IMR-90 (cell line): ENCODE data around the gene RING1. TPM values are rescaled to one million over a fixed set of nuclear protein-coding genes. Genes with fewer than 3 reads are reported as not detected.
A peak's percentile ranks its signal among the peaks of the same experiment; 100 is the strongest.

ENCODE experiments used
- ATAC-seq: fragments of 200-7000 bp; cut with Tn5 transposase; 2 replicates; pipeline ENCODE4 v1.9.1; 2020; ENCODE audit warnings: low read depth, mild to moderate bottlenecking, moderate library complexity
- BruUV-seq: library from RNA; stranded (reverse); fragments of 400-500 nt; replicated peaks from 2 replicates; lab custom pipeline; 2021; lab: Mats Ljungman, UMichigan
- CTCF ChIA-PET: fragments of 300-600 bp; formaldehyde crosslinking; extraction: SDS; loops from one replicate; lab custom pipeline; 2021; ENCODE audit warnings: antibody characterized with exemption; lab: Yijun Ruan, JAX
- POLR2A ChIA-PET: fragments of 300-600 bp; sonication (Branson Sonifier 250); formaldehyde crosslinking; loops from one replicate; lab custom pipeline; 2022; ENCODE audit warnings: antibody characterized with exemption; ENCODE audit not compliant: unreplicated experiment; lab: Charles Lee
- DNase-seq: peaks from one replicate; pipeline ENCODE4 v3.0.0; 2013
- H2AFZ ChIP-seq: replicated peaks from 2 replicates; pipeline ENCODE3; 2013; ENCODE audit warnings: low read length, mild to moderate bottlenecking; ENCODE audit not compliant: poor library complexity
- H2AK5ac ChIP-seq: 2 replicates; pipeline ENCODE4 v1.6.1; 2013; ENCODE audit warnings: low read depth, low read length, inconsistent platforms
- H2AK9ac ChIP-seq: replicated peaks from 2 replicates; pipeline ENCODE3; 2013; ENCODE audit warnings: mild to moderate bottlenecking, low read depth, low read length, moderate library complexity; ENCODE audit not compliant: poor library complexity
- H2BK120ac ChIP-seq: 2 replicates; pipeline ENCODE4 v1.6.1; 2013; ENCODE audit warnings: low read depth, low read length, inconsistent platforms
- H2BK15ac ChIP-seq: 3 replicates; pipeline ENCODE4 v1.6.1; 2013; ENCODE audit warnings: low read depth, low read length, inconsistent platforms
- H2BK20ac ChIP-seq: 2 replicates; pipeline ENCODE4 v1.6.1; 2013; ENCODE audit warnings: low read depth, mild to moderate bottlenecking, inconsistent platforms, low read length, moderate library complexity
- H2BK5ac ChIP-seq: 2 replicates; pipeline ENCODE4 v1.6.1; 2013; ENCODE audit warnings: mild to moderate bottlenecking, low read depth, low read length, inconsistent platforms; ENCODE audit not compliant: poor library complexity, severe bottlenecking
- H3K14ac ChIP-seq: replicated peaks from 2 replicates; pipeline ENCODE4 v1.6.1; 2013; ENCODE audit warnings: low read depth, low read length, inconsistent platforms
- H3K18ac ChIP-seq: 2 replicates; pipeline ENCODE4 v1.6.1; 2013; ENCODE audit warnings: low read depth, low read length, control low read depth
- H3K23ac ChIP-seq: 2 replicates; pipeline ENCODE4 v1.6.1; 2013; ENCODE audit warnings: low read depth, low read length, inconsistent platforms
- H3K27ac ChIP-seq: 2 replicates; pipeline ENCODE4 v1.5.1; 2013; ENCODE audit warnings: mild to moderate bottlenecking, control low read depth, low read length; ENCODE audit not compliant: insufficient read depth
- H3K27me3 ChIP-seq: 2 replicates; pipeline ENCODE4 v1.6.1; 2013; ENCODE audit warnings: low read length; ENCODE audit not compliant: control insufficient read depth, insufficient read depth
- H3K36me3 ChIP-seq: 2 replicates; pipeline ENCODE4 v1.6.1; 2013; ENCODE audit warnings: low read length, mixed read lengths; ENCODE audit not compliant: control insufficient read depth, insufficient read depth
- H3K4ac ChIP-seq: 2 replicates; pipeline ENCODE4 v1.6.1; 2013; ENCODE audit warnings: low read depth, low read length, inconsistent platforms
- H3K4me1 ChIP-seq: 2 replicates; pipeline ENCODE4 v1.6.1; 2013; ENCODE audit warnings: low read length, mixed read lengths; ENCODE audit not compliant: control insufficient read depth, insufficient read depth
- H3K4me2 ChIP-seq: 2 replicates; pipeline ENCODE4 v1.6.1; 2013; ENCODE audit warnings: low read depth, mild to moderate bottlenecking, control low read depth, low read length, moderate library complexity
- H3K4me3 ChIP-seq: 2 replicates; pipeline ENCODE4 v1.5.1; 2013; ENCODE audit warnings: low read depth, mild to moderate bottlenecking, control low read depth, low read length, moderate library complexity; ENCODE audit not compliant: insufficient read depth
- H3K56ac ChIP-seq: 2 replicates; pipeline ENCODE4 v1.6.1; 2013; ENCODE audit warnings: low read length, inconsistent platforms; ENCODE audit not compliant: insufficient read depth; ENCODE audit errors: extremely low read depth
- H3K79me1 ChIP-seq, 2 experiments: 2 replicates each; pipeline ENCODE4 v1.6.1; 2013; ENCODE audit warnings: low read length in 2 of 2, inconsistent platforms in 1 of 2, low read depth in 1 of 2
- H3K9ac ChIP-seq: 2 replicates; pipeline ENCODE4 v1.6.1; 2013; ENCODE audit warnings: low read depth, low read length, control low read depth
- H3K9me1 ChIP-seq: 2 replicates; pipeline ENCODE4 v1.6.1; 2013; ENCODE audit warnings: low read length, inconsistent platforms; ENCODE audit not compliant: insufficient read depth
- H3K9me3 ChIP-seq: 2 replicates; pipeline ENCODE4 v1.6.1; 2013; ENCODE audit warnings: low read length; ENCODE audit not compliant: control insufficient read depth, insufficient read depth
- H4K20me1 ChIP-seq: 2 replicates; pipeline ENCODE4 v1.6.1; 2013; ENCODE audit warnings: low read length, inconsistent platforms; ENCODE audit not compliant: insufficient read depth
- H4K5ac ChIP-seq: 2 replicates; pipeline ENCODE4 v1.6.1; 2013; ENCODE audit warnings: mild to moderate bottlenecking, low read depth, low read length, control low read depth
- H4K8ac ChIP-seq, 2 experiments: 2 replicates each; pipeline ENCODE4 v1.6.1; 2013; ENCODE audit warnings: low read depth in 2 of 2, low read length in 2 of 2, control low read depth in 1 of 2, inconsistent platforms in 1 of 2
- H4K91ac ChIP-seq: 2 replicates; pipeline ENCODE4 v1.6.1; 2013; ENCODE audit warnings: low read depth, low read length, inconsistent platforms; ENCODE audit not compliant: insufficient read depth
- BHLHE40 ChIP-seq: fragments of 150-350 bp; IDR thresholded peaks from 2 replicates; pipeline ENCODE4 v1.6.1; 2016; ENCODE audit warnings: mild to moderate bottlenecking, low read depth, low read length
- CEBPB ChIP-seq: IDR thresholded peaks from 2 replicates; pipeline ENCODE4 v1.6.1; 2012; ENCODE audit warnings: low read depth, low read length, improper control_type of control experiment
- CHD1 ChIP-seq: IDR thresholded peaks from 2 replicates; pipeline ENCODE4 v1.6.1; 2012; ENCODE audit warnings: low read depth, low read length, improper control_type of control experiment
- CTCF ChIP-seq: conservative IDR thresholded peaks from 2 replicates; pipeline ENCODE4 v1.5.1; 2012; ENCODE audit warnings: mild to moderate bottlenecking, low read depth, low read length, improper control_type of control experiment
- ELK1 ChIP-seq: fragments of 150-350 bp; IDR thresholded peaks from 2 replicates; pipeline ENCODE4 v1.6.1; 2016; ENCODE audit warnings: low read depth, mild to moderate bottlenecking, low read length, moderate library complexity, borderline replicate concordance
- FOS ChIP-seq: fragments of 150-350 bp; IDR thresholded peaks from 2 replicates; pipeline ENCODE4 v1.6.1; 2016; ENCODE audit warnings: low read depth, low read length
- MAFK ChIP-seq: IDR thresholded peaks from 2 replicates; pipeline ENCODE4 v1.6.1; 2012; ENCODE audit warnings: low read depth, low read length, improper control_type of control experiment
- MAZ ChIP-seq: IDR thresholded peaks from 2 replicates; pipeline ENCODE4 v1.6.1; 2012; ENCODE audit warnings: low read depth, mild to moderate bottlenecking, low read length, improper control_type of control experiment, moderate library complexity, borderline replicate concordance
- NFE2L2 ChIP-seq: fragments of 150-350 bp; IDR thresholded peaks from 2 replicates; pipeline ENCODE4 v1.6.1; 2016; ENCODE audit warnings: low read depth, mild to moderate bottlenecking, low read length
- POLR2A ChIP-seq: IDR thresholded peaks from 2 replicates; pipeline ENCODE4 v1.6.1; 2012; ENCODE audit warnings: mild to moderate bottlenecking, low read depth, low read length
- RAD21 ChIP-seq: IDR thresholded peaks from 2 replicates; pipeline ENCODE4 v1.6.1; 2012; ENCODE audit warnings: low read length, improper control_type of control experiment
- RCOR1 ChIP-seq: IDR thresholded peaks from 2 replicates; pipeline ENCODE4 v1.6.1; 2012; ENCODE audit warnings: mild to moderate bottlenecking, low read length, improper control_type of control experiment; ENCODE audit not compliant: insufficient replicate concordance
- RFX5 ChIP-seq: IDR thresholded peaks from 2 replicates; pipeline ENCODE4 v1.8.0; 2012; ENCODE audit warnings: low read depth, mild to moderate bottlenecking, low read length, moderate library complexity
- SMC3 ChIP-seq: fragments of 150-350 bp; IDR thresholded peaks from 2 replicates; pipeline ENCODE4 v1.6.1; 2016; ENCODE audit warnings: low read depth, mild to moderate bottlenecking, antibody characterized with exemption, low read length, moderate library complexity
- USF2 ChIP-seq: fragments of 150-350 bp; IDR thresholded peaks from 2 replicates; pipeline ENCODE4 v1.6.1; 2017; ENCODE audit warnings: mild to moderate bottlenecking, antibody characterized with exemption, low read length, low read depth
- WGBS, 2 experiments: methylation state at CpG; one replicate each; pipeline versions ENCODE4 v1.1.5 to v1.1.7; 2013; ENCODE audit warnings: missing lambda C conversion rate in 2 of 2; ENCODE audit not compliant: insufficient read length in 1 of 2; ENCODE audit errors: extremely low coverage in 2 of 2; 5-methylcytosine and 5-hydroxymethylcytosine counted together
- dilution Hi-C: fragments of 300-500 bp; cut with HindIII; formaldehyde crosslinking; loops from one replicate; pipeline ENCODE4 v1.14.3; 2018; ENCODE audit warnings: low sequenced_read_pairs; ENCODE audit not compliant: unreplicated experiment
- in situ Hi-C: fragments of 300-500 bp; cut with MboI; formaldehyde crosslinking; loops from 3 replicates; pipeline ENCODE4 v1.14.3; 2019; ENCODE audit warnings: low sequenced_read_pairs, inconsistent platforms, mixed read lengths
- intact Hi-C: fragments of 100-400 bp; cut with micrococcal nuclease; formaldehyde crosslinking; loops from 2 replicates; pipeline ENCODE4 v1.10.0; 2022
- polyA plus RNA-seq, 3 experiments: library from polyadenylated mRNA; depleted of rRNA; stranded (reverse); fragments of >200 nt; gene quantifications; 2 replicates each; pipeline ENCODE4 v1.2.3, GENCODE V29; 2012; ENCODE audit warnings: low replicate concordance in 1 of 3
- total RNA-seq: library from RNA; depleted of rRNA; stranded (reverse); fragments of >200 nt; gene quantifications from 2 replicates; pipeline ENCODE4 v1.2.3, GENCODE V29; 2012

The RING1 gene
- total and polyA plus RNA-seq, 2 of the 4 experiments (the other 2 are of a cell fraction), result 14.9 to 40.8 TPM

GRCh38 chr6:33250731-33251130, 42.4 kb downstream of the RING1 start:
- POLR2A ChIA-PET, result interaction anchor here (1.0 kb wide), 2 partner anchors 19 to 21 kb away, joined by 4 to 7 read pairs; partner anchors contain the start of genes RPS18 and VPS52
- no peak overlapping the region for H2AK9ac ChIP-seq
- H4K5ac ChIP-seq, result no peak overlapping the region
- intact Hi-C loops, result no loop called here
- BruUV-seq, result no TSS peak
- peaks cover 11% of the 10 kb centered on the region for H3K9me1 ChIP-seq
- dilution Hi-C loops, result no loop called here
- H2BK20ac ChIP-seq, result peak overlapping the region; percentile 37; the same call in 1 of the 2 replicates
- no peak overlapping the region; the same call in 1 of the 2 replicates for H3K14ac ChIP-seq
- H2BK5ac ChIP-seq, result peak overlapping the region; percentile 69
- H3K4me1 ChIP-seq, result peaks cover 12% of the 10 kb centered on the region
- H2BK120ac ChIP-seq, result peak overlapping the region; percentile 29
- H4K20me1 ChIP-seq, result peaks cover 3% of the 10 kb centered on the region; the same call in 1 of the 2 replicates
- ATAC-seq (no peak), DNase-seq (no peak)
- H3K4me3 ChIP-seq, result no peak overlapping the region
- CTCF ChIA-PET, result interaction anchor here (0.5 to 0.6 kb wide), 2 partner anchors 12 to 46 kb away, joined by 3 read pairs; no protein-coding TSS in a partner anchor
- H3K27me3 ChIP-seq, result no peaks in the 10 kb centered on the region
- peak overlapping the region; percentile 51 for H3K4ac ChIP-seq
- no peak overlapping the region for H3K18ac ChIP-seq
- no peak overlapping the region for H2AFZ ChIP-seq
- H2BK15ac ChIP-seq, result no peak overlapping the region
- H3K9me3 ChIP-seq, result no peaks in the 10 kb centered on the region
- peaks cover 3 to 35% of the 10 kb centered on the region in 2 experiments; a peak in 3 of 4 replicates for H3K79me1 ChIP-seq
- peak overlapping the region; percentile 40 for H3K4me2 ChIP-seq
- H3K56ac ChIP-seq, result 0 out of 2 replicates have a peak overlapping the region, but pooled peaks have one; percentile 16
- WGBS, 2 experiments, result 93% methylated on average over 7 of the region's 13 CpGs; no CpG with 5 or more reads in 1 of the 2 experiments
- H3K27ac ChIP-seq, result peak overlapping the region; percentile 68
- in situ Hi-C loops, result no loop called here
- peaks cover 10% of the 10 kb centered on the region; the same call in 1 of the 2 replicates for H3K36me3 ChIP-seq
- peak overlapping the region in 1 of 2 experiments; percentile 37; a peak in 1 of 4 replicates for H4K8ac ChIP-seq
- no peak for TF ChIP-seq CHD1
- TF ChIP-seq USF2, result no peak
- TF ChIP-seq POLR2A, result no peak
- no peak for TF ChIP-seq RCOR1
- TF ChIP-seq FOS, result no peak
- TF ChIP-seq SMC3, result no peak
- TF ChIP-seq CEBPB, result no peak
- no peak for TF ChIP-seq MAZ
- TF ChIP-seq BHLHE40, result no peak
- TF ChIP-seq ELK1, result no peak
- no peak for TF ChIP-seq NFE2L2
- no peak for TF ChIP-seq MAFK
- no peak for TF ChIP-seq CTCF
- TF ChIP-seq RAD21, result no peak
- TF ChIP-seq RFX5, result no peak
- peak overlapping the region; percentile 50; the same call in 1 of the 2 replicates for H4K91ac ChIP-seq
- peak overlapping the region; percentile 46; the same call in 1 of the 2 replicates for H3K23ac ChIP-seq
- 0 out of 2 replicates have a peak overlapping the region, but pooled peaks have one; percentile 3 for H3K9ac ChIP-seq
- peak overlapping the region; percentile 61; the same call in 1 of the 2 replicates for H2AK5ac ChIP-seq
